H4 (cell line): Measurements from ENCODE around the gene DNMBP. TPM values are rescaled to one million over a fixed set of nuclear protein-coding genes. Genes with fewer than 3 reads are reported as not detected.
A peak's percentile ranks its signal among the peaks of the same experiment; 100 is the strongest.
"Not testable (repeated sequence)": the region's sequence is repeated elsewhere in the genome, so short reads cannot be mapped to it uniquely, and the experiment has no call there.

Experiments used
- DNase-seq: peaks from one replicate; pipeline ENCODE4 v3.0.0-alpha.2; 2015; ENCODE audit warnings: low spot score
- total RNA-seq: library from RNA; depleted of rRNA; stranded (reverse); fragments of >200 nt; shearing (Covaris generic); gene quantifications from 2 replicates; pipeline ENCODE4 v1.2.3, GENCODE V29; 2014

DNMBP gene
- total RNA-seq, 1 experiment from 2014 or later, result 7.3 TPM

DNA sequence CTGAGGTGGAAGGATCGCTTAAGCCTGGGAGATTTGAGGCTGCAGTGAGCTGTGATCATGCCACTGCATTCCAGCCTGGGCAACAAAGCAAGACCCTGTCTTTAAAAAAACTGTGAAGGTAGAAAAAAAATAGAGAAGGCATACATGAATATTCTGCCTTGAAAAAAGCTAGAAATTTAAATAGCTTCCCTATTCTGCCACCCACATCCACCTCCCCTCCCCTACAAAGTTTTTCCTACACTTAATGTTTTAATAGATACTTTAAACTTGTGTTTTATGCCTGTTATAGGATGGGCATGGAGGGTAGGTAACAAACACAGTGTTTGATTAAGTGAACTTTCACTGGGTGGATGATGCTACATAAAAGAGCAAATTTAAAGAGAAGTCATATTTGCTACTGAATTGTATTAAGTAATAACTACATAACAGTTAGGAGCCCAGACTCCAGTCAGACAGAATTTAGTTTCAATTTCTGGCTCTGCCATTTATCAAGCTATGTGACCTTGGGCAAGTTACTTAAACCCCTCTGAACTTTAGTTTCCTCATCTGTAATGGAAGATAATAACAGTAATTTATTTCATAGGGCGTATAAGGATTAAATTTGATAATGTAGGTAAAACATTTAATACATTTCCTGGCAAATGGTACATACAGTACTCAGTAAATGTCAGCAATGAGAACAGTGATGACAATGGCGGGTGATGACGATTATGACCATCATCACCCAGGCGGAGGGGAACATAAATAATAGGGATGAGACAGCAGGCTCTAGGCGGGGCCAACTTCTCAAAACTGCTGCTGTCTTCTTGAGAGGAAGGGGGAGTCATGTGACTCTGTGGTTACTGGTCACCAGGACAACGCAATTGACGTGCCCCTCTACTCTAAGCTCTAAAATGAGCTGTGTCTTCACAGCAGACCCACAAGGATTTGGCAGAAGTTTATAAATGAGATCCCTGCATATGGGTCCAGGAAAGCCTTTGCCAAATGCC is 15.8 kb downstream of the DNMBP start:
- DNase-seq, result peak; percentile 85

- DNase-seq, result not testable (repeated sequence)
Measured at GRCh38 chr10:99985637-99986036, 24.1 kb downstream of the DNMBP start.

DNA sequence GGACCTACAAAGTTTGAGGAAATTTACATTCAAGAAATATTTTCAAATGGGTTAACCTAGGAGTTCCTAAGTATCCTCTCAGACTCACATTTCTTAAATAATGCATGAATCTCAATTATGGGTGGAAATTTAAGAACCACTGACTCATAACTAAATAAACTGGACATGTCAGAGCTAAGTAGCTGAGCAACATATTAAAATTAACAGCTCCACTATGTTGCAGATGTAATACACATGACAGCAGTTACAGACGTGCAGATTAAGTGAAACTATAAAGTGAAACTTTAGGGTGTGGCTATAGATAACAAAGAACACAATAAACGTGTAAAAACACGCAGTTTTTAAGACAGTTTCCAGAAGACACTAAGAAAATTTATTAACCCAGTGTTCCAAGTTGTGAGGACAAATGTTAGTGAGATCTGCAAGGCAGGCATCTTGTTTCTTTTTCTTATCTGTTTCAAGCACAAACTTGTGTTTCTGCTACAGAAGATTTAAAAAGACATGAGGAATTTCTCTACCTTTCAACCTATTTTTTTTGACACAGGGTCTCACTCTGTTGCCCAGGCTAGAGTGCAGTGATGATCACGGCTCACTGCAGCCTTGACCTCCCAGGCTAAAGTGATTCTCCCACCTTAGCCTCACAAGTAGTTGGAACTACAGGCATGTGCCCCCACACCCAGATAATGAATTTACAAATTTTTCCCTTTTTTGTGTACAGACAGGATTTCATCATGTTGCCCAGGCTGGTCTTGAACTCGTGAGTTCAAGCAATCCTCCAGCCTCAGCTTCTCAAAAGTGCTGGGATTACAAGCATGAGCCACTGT is 25.3 kb downstream of the DNMBP start:
- no peak for DNase-seq

DNA sequence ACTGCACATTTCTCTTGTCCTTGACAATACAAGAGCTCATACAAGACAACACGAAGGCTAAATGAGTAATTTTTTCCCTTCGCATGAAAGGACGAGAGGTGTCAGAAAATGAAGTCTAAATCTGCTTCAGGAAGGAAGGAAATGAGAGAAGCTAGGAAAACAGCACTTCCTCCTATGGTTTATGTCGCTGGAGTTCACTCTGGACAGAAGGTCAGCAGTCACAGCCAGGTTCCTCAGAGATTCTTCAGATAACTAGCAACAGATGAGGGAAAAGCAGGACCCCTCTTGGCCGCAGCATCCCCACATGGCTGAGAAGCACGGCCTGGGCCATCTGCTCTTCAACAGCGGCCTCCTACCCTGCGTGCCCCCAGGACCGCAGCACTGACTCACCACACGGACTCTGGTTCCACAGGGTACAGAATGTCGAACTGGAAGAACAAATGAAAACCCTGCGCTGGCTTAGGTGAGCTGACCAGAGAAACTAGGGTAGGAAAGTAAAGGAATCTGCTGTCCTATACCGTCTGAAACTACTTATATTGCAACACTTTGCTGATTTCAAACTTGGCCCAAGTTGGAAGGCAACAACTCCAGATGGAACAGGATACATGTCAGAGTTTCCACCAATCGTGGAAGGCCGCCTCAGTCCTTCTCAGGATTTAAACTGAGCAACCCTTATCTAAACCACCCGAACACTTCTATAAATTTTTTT is 26.3 kb downstream of the DNMBP start:
- DNase-seq, result no peak

DNA sequence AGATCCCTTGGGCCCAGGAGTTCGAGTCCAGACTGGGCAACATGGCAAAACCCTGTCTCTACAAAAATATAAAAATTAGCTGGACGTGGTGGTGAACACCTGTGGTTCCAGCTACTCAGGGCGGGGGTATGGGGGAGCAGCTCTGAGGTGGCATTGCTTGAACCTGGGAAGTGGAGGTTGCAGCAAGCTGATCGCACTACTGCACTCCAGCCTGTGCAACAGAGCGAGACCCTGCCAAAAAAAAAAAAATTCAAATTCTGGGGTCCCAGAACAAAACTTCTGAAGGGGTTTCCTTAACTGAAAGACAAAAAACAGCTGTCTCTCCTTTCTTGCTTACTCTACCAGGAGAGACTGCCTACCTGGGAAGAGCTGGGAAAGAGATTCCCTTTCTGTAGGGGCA is 27.0 kb downstream of the DNMBP start:
- DNase-seq, result no peak

DNA sequence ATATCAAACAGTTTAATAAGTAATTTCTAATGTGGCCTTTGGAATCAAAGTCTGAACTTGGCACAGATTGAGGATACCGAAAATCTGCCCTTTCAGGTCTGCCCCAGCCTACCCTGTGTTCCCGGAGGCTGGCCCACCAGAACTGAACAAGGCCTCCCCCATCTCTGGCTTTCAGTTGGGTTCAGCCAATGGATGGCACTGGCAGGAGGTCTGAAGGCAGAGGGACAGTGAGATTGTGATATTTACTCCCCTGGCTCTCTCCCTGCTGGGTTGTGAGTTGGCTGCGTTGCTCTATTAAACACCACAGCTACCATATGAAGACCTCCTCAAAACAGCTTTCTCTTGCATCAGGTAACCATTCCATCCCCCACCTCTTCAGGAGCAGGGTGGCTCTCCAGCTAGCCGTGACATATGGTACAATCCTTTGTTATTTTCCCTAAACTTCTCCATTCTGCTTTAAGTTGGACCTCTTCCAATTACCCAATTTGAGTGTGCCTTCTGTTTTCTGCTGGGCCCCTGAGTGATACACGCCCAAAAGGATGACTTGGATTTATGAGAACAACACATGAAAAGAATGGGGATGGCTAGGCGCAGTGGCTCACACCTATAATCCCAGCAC is 28.1 kb downstream of the DNMBP start:
- no peak for DNase-seq

DNA sequence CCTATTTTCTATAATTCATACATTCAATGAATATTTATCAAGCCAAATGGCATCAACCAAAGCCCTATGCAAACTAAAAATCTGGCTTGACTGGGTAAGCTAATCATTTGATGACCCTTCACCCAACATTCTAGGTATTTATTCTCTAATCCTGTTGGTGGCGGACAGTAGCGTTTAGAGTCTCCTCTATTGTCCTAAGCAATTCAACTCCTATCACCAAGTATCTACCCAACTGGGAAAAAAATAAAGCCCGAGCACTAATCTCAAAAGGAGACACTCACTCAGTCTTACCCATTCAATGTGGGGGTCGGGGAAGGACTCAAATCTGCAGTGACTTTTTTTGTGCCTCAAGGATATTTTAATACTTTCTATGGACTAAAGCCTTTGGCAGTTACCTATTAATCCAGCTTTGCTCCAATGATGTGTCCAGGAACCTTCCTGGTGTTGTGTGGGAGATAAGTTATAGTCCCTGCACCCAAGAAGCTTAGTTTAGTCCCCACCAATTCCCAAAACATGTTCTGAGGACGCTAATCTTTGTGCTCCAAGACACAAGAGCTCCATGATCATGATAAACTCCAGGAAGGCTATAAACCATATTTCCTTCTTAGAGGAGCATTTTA is 30.6 kb downstream of the DNMBP start:
- DNase-seq, result no peak

GRCh38 chr10:99977916-99978315 is 31.8 kb downstream of the DNMBP start:
- no peak for DNase-seq

DNA sequence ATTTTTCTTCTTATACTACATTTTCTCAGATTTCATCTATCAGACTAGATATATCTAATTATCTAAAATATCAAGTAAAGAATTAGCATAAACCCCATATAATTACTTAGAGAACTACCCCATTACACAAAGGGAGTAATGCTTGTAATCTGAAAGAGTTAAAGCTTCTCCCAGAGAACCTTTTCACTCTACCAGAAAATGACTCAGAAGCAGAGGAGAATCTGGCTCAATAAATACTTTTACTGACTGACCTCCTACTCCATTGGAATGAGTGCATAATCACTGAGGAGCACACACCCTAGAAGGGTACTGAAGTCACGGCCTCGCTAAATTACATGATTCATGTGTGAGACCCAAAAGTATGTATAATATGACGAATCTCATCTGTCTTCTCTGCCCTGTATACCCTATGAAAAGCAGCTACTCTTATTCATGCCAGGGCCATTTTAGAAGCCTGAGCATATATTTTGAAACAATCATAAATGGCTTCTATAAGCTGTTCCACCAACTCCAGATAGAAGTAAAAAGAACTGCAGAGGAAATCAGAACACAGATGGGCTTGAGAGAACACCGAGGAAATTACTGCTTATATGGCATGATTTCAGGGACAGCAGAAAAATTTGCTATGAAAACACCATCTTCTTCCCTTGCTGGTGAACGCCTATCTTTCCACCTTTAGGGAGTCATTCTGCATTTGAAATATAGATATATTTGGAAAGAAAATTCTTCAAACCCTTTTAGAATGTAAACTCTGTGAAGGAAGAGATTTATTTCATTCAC is 32.7 kb downstream of the DNMBP start:
- DNase-seq, result peak; percentile 87

DNA sequence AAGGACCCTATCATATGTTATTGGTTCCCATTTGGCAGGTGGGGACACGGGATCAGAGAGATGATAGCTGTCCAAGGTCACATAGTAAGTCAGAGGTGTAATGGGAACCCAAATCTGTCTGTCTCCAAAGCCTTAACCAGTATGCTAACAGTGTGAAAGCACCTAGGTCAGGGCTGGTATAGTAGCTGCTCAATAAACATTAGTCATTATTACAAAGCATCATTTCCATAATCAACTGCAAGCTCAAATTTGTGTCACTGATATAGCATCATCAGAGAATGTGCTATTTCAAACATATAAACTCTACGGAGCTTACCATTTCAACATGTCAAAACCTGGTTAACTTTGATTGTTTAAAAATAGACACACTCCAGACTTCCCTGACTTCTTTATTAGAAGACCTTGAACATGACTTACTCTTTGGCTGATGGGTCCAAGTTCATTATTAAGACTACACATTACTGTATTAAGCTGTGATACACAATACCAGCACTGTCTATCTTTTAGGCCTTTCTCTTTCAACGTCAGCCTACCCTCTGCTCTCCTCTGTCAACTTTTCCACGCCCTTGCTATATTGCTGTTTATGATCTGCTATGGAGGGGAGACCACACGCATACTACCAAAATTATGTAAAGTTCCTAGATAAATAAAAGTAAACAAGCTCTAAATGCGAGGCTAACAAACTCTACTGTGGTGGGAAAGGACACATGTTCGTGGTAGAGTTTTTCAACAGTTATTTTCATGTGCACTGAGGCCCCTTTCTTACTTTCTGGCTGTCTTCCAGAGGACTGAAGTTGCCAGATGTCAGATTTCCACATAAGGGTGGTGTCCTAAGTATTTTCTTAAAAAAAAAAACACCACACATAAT is 33.6 kb downstream of the DNMBP start:
- DNase-seq, result peak; percentile 56

GRCh38 chr10:99975106-99975829 is 34.5 kb downstream of the DNMBP start:
- DNase-seq, result no peak

DNA sequence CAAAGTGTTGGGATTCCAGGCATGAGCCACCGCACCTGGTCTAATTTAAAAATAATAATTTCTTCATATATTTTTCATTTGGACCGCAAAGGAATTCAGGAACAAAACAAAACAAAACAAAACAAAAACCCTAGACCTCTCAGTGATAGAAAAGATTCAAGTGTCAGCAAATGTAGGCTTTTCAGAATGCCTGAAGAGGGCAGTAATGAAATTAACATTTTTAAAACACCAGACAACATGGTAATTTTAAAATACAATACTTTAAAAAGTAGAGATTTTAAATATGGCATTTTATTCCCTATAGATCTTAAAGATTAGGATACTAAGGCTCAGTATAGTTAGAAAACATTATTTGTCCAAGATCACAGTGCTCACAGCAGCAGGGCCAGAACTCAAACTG is 36.6 kb downstream of the DNMBP start:
- DNase-seq, result no peak

GRCh38 chr10:99967961-99968360 is 41.8 kb downstream of the DNMBP start:
- DNase-seq, result no peak

DNA sequence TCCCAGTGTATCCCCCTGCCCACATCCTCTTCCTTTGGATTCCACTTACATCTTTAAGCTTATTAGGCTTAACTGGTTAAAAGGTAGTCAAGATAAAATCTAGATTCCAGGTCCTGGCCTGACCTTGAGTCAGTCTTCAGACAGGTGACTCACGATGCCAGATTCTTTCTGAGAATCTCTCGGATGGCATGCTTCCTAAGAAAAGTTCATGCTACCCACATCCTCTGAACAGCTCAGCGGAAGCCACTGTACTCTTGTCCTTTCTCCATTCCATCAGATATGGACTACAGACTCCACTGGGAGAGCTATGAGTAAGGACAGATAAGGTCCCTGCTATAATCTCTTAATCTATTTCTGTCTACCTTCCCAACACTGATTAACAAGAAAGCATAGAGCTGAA is 43.4 kb downstream of the DNMBP start:
- peak; percentile 78 for DNase-seq

DNA sequence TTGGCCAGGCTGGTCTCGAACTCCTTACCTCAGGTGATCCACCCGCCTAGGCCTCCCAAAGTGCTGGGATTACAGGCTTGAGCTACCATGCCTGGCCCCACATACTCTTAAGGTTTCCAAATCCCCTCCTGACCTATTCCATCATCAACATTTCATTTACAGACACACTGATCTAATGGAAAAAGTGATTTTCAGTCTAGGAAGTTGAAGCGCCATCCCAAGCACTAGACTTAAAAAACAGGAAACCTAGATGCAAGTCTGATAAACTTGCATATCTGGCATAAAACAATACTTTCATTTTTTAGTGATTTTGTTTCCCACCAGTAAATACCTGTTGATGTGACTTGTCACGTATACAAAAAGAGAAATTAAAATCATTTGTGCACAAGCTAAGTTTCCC is 44.0 kb downstream of the DNMBP start:
- no peak for DNase-seq

DNA sequence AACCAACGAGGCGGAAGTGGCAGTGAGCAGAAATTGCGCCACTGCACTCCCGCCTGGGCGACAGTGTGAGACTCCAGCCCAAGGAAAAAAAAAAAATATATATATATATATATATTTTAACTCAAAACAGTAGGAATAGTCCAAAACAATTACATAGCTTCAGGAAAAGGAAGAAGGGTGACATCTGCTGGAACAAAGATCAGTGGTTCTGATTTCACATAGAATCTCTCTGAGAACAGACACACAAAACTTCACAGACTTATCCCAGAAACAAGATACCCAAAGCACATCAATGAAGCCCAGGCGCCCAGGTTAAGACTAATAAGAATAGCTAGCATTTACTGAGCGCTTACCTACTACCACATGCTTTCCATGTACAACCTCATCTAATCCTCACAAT is 45.0 kb downstream of the DNMBP start:
- no peak for DNase-seq

DNA sequence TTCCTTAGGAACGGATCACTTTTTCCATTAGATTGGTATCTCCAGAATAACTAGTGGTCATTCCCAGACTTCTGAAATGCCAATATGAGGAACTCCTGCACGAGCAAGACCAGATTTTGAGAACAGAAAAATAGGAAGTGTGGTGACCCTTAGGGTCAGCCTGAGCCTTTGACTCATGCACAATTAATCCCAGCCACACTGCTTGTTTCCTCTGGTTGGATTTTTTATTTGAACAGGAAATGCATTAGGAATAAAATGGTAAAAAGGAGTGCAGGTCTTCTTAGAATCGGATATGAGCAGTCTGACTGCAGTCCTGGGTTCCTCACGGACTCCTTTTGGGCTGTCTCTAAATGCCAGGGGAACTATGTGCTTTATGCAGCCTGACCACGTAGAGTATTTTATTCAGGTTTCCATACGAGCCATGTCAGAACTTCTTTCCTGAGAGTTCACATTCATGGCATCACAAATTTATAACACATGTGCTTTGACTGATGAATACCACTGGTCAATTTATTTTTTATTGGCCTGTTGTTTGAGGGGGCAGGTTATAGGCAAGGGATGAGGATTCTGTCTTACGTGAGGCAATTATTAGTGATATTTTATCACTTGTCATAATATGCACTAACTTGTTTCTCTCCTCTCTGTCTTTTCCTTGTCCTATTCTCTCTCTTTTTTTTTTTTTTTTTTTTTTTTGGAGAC is 46.1 kb downstream of the DNMBP start:
- DNase-seq, result not testable (repeated sequence)

- no peak for DNase-seq
Measured at GRCh38 chr10:99958806-99959205, 50.9 kb downstream of the DNMBP start.
